Effector memory CD8-positive, alpha-beta T cell (primary cell): ENCODE data around the gene MRPS18A.
A peak's percentile ranks its signal among the peaks of the same experiment; 100 is the strongest.

Experiments used
- ATAC-seq: fragments of 150-1000 bp; cut with Tn5 transposase; replicated peaks from 2 replicates; pipeline ENCODE4 v1.10.0; 2021; ENCODE audit warnings: mild to moderate bottlenecking, moderate library complexity
- DNase-seq, 3 experiments: peaks; one replicate each; pipeline ENCODE4 v3.0.0; 2021
- H3K27ac Mint-ChIP-seq, 2 donors: one replicate each; pipeline ENCODE4 v1.8.0; 2022; ENCODE audit warnings: mild to moderate bottlenecking in 2 of 2, mixed read lengths in 2 of 2, moderate library complexity in 2 of 2
- H3K27me3 Mint-ChIP-seq, 2 donors: one replicate each; pipeline ENCODE4 v1.8.0; 2022; ENCODE audit warnings: mixed read lengths in 2 of 2
- H3K36me3 Mint-ChIP-seq: one replicate; pipeline ENCODE4 v1.8.0; 2022; ENCODE audit warnings: mild to moderate bottlenecking, moderate library complexity, mixed read lengths; ENCODE audit not compliant: insufficient read depth
- H3K4me1 Mint-ChIP-seq, 2 donors: one replicate each; pipeline ENCODE4 v1.8.0; 2022; ENCODE audit warnings: low read depth in 2 of 2, mixed read lengths in 2 of 2
- H3K4me3 Mint-ChIP-seq, 2 donors: one replicate each; pipeline ENCODE4 v1.8.0; 2022; ENCODE audit warnings: mild to moderate bottlenecking in 2 of 2, mixed read lengths in 2 of 2, moderate library complexity in 2 of 2
- H3K9me3 Mint-ChIP-seq, 2 donors: one replicate each; pipeline ENCODE4 v1.8.0; 2022; ENCODE audit warnings: mixed read lengths in 2 of 2

Gene MRPS18A

DNA sequence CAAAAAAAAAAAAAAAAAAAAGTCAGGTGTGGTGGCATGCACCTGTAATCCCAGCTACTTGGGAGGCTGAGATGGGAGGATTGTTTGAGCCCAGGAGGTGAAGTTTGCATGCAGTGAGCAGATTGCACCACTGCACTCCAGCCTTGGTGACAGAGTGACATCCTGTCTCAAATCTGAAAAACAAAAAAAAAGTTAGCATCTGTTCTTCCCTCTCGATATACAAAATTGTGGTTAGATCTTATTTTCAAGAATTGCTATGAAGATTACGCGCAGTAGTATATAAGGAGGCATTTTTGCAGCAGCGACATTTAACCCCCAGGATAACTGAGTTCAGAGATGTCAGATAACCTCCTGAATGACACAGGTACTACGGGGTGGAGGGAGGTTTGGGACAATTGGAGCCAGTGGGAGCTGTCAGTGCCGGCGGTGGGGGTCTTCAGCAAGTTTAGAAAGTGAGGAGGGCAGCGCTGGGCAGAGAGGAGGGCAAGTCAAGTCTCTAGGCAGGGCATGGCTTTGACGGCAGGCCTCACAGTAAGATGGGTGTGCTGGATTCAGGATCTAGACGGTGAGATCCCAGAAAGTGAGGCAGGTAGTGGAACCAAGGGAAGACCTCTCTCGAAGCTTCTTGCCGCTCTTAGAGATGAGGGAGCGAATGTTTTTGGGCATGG lies 26.2 kb upstream of the MRPS18A start:
- Mint-ChIP-seq H3K27ac (no peak overlapping the region), H3K27me3 (peaks cover 36 to 84% of the 10 kb centered on the region in 2 donors), H3K4me3 (no peak overlapping the region), H3K36me3 (no peaks in the 10 kb centered on the region), H3K9me3 (no peaks in the 10 kb centered on the region), H3K4me1 (peaks cover 0 to 3% of the 10 kb centered on the region in 2 donors)
- ATAC-seq (no peak), DNase-seq (no peak)

DNA sequence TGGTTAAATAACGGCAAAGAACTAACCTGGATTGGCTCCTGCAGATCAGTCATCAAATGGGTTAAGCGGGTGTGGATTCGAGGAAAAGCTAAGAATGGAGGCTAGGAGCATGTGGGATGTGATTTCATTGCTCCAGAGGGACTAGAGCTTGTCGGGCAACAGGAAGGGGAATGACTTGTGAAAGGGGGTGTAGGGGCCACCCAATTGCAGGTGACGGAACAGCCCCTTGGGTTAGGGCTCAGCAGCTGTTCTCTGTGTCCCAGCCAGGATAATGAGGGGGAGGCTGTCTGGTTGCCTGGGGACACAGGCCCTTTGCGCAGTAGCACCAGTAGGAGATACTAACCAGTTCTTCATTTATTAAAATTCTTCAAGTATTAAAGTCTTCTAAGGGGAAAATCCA lies 25.0 kb upstream of the MRPS18A start:
- DNase-seq (no peak), ATAC-seq (no peak)
- Mint-ChIP-seq H3K27ac (no peak overlapping the region), H3K36me3 (no peaks in the 10 kb centered on the region), H3K4me1 (peaks cover 0 to 3% of the 10 kb centered on the region in 2 donors), H3K27me3 (peaks cover 31 to 76% of the 10 kb centered on the region in 2 donors), H3K9me3 (no peaks in the 10 kb centered on the region), H3K4me3 (no peak overlapping the region)

DNA sequence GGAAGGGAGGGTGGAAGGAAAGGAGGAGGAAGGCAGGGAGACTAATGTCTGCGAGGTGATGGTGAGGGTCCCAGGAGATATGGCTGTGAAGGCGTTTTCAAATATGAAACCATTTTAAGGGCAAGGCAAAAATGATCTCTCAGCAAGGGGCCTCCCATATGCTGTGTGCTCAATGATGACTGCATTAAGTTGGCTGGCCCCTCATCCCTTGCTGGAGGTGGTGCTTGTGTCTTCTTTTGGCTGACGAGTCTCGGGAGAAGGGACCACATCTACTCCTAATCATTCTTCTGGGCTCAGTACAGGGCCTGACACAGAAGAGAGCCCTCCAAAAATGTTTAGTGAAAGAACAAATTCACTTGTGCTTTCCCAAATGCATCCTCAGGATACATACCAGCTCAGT lies 23.0 kb upstream of the MRPS18A start:
- Mint-ChIP-seq H3K4me1 (peaks cover 0 to 7% of the 10 kb centered on the region in 2 donors), H3K4me3 (no peak overlapping the region), H3K9me3 (no peaks in the 10 kb centered on the region), H3K27me3 (peaks cover 47 to 76% of the 10 kb centered on the region in 2 donors), H3K27ac (no peak overlapping the region), H3K36me3 (no peaks in the 10 kb centered on the region)
- DNase-seq (no peak), ATAC-seq (no peak)

DNA sequence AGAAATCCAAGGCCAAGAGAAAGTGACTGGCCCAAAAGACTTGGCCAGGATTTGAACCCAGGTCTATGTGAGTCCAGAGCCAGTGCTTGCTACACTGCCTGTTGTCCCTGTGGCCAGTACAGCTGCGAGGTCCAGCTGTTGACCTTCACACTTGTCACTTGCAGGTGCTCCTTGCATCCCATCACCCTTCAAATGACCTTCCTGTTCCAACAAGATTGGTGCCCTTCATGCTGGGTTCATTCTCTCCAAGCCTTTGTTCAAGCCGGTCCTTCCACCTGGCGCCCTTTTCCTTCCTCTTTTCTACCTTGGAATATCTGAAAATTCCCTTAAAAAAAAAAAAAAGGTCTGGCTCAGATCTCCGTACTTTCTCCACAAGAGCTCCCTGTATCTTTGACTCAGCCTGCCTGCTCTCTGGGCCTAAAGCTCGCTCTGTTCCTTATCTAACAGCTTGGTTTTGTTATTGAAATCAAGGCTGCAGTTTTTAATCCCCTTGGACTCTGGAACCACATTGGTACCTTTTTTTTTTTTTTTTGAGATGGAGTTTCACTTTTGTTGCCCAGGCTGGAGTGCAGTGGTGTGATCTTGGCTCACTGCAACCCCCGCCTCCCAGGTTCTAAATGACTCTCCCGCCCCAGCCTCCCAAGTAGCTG lies 22.2 kb upstream of the MRPS18A start:
- DNase-seq (no peak), ATAC-seq (no peak)
- no peaks in the 10 kb centered on the region for H3K36me3 Mint-ChIP-seq
- no peak overlapping the region for H3K4me3 Mint-ChIP-seq
- H3K9me3 Mint-ChIP-seq = no peaks in the 10 kb centered on the region
- H3K4me1 Mint-ChIP-seq = peaks cover 0 to 7% of the 10 kb centered on the region in 2 donors
- H3K27me3 Mint-ChIP-seq = peaks cover 51 to 81% of the 10 kb centered on the region in 2 donors
- no peak overlapping the region for H3K27ac Mint-ChIP-seq

DNA sequence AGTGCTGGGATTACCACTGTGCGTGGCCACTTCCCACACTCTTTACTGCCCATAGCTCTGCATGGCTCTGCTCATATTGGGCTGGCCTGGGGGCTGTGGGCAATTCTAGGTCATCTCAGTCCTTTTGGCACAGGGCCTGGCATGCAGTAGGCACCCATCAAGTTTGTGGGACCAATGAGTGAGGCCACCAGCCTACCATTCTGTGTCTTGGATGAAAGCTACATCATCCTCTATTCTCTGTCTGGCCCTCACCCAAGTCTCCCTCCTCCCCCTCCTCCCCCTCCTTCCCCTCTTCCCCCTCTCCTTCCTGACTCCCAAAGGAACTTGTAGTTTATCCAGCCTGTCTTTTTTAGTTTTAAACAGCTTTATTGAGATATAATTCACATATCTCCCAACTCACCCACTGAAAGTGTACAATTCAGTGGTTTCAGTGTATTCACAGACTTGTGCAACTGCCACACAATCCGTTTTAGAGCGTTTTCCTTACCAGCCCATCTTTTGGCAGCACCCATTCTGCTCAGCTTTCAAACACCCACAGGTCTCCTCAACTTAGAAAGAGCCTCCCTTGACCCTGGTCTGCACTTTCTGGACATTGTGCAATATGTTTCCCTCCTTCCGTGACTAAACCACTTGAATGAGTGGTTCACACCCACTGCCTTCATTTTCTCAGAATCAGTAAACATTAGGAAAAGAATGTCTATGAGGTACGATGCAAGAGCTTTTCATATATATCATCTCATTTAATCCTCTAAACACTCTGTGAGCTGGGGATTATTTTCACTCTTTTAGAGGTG lies 21.5 kb upstream of the MRPS18A start:
- Mint-ChIP-seq H3K4me1 (peaks cover 0 to 7% of the 10 kb centered on the region in 2 donors), H3K4me3 (no peak overlapping the region), H3K27ac (no peak overlapping the region), H3K9me3 (no peaks in the 10 kb centered on the region), H3K27me3 (peaks cover 55 to 85% of the 10 kb centered on the region in 2 donors), H3K36me3 (no peaks in the 10 kb centered on the region)
- no peak for DNase-seq
- no peak for ATAC-seq

DNA sequence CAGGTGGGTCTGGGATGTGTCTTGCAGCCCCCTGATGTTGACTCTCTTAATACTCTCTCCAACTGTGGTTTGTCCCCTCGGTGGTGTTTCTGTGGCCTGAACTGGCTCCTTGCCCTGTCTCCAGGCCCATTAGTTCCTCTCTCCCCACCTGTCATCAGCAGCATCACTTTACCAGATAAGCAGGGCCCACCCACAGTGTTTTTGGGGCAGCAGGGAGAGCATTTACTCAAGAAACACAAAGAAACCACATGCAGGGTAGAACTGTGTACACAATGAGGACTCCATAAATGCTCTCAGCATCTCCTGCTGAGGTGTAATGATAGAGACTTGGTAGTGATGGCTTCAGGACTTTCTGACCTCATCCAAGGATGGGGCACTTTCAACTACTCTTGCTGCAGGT lies 20.2 kb upstream of the MRPS18A start:
- H3K27me3 Mint-ChIP-seq = peaks cover 58 to 87% of the 10 kb centered on the region in 2 donors
- no peaks in the 10 kb centered on the region for H3K36me3 Mint-ChIP-seq
- H3K27ac Mint-ChIP-seq = no peak overlapping the region
- DNase-seq (no peak), ATAC-seq (no peak)
- H3K4me3 Mint-ChIP-seq = no peak overlapping the region
- H3K9me3 Mint-ChIP-seq = no peaks in the 10 kb centered on the region
- peaks cover 0 to 7% of the 10 kb centered on the region in 2 donors for H3K4me1 Mint-ChIP-seq

DNA sequence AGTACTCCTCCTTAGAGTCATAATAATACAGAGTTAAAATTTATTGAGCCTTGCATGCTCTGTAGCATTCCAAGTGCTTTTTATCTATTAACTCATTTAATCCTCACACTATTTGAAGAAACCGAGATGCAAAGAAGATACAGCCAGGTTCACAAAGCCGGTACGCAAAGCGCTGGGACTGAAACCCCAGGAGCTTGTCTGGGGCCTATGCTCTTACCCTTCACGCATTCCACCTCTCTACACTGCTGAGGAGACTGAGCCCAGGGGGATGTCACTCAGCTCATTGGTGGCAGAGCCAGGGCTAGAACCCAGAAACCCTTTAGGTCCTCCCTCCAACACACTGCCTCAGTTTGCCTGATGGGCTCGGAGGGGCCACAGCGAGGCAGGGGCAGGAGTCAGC lies 19.7 kb upstream of the MRPS18A start:
- Mint-ChIP-seq H3K4me1 (peaks cover 0 to 7% of the 10 kb centered on the region in 2 donors), H3K36me3 (no peaks in the 10 kb centered on the region), H3K27me3 (peaks cover 59 to 87% of the 10 kb centered on the region in 2 donors), H3K4me3 (no peak overlapping the region), H3K9me3 (no peaks in the 10 kb centered on the region), H3K27ac (no peak overlapping the region)
- ATAC-seq (no peak), DNase-seq (no peak)

DNA sequence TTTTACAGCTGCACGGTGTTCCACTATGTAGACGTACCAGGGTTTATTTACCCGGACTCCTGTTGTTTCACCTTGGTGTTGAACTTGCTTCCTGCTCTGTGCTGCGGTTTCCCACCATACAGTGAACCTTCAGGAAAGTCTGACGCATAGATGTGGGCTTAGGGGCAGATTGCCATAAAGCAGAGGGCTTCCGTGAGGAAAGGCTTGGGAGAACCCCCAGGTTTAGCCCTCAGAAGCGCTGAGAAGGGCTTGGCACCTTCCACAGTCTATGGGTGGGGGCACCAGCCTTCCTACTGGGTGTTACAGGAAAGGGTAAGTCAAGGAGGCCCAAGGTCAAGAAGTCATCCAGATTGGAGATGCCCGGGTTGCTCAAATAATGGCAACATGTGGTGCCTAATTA lies 19.2 kb upstream of the MRPS18A start:
- Mint-ChIP-seq H3K4me1 (peaks cover 0 to 7% of the 10 kb centered on the region in 2 donors), H3K4me3 (no peak overlapping the region), H3K36me3 (no peaks in the 10 kb centered on the region), H3K9me3 (no peaks in the 10 kb centered on the region), H3K27ac (no peak overlapping the region), H3K27me3 (peaks cover 56 to 87% of the 10 kb centered on the region in 2 donors)
- ATAC-seq = peak; percentile 44
- no peak for DNase-seq

DNA sequence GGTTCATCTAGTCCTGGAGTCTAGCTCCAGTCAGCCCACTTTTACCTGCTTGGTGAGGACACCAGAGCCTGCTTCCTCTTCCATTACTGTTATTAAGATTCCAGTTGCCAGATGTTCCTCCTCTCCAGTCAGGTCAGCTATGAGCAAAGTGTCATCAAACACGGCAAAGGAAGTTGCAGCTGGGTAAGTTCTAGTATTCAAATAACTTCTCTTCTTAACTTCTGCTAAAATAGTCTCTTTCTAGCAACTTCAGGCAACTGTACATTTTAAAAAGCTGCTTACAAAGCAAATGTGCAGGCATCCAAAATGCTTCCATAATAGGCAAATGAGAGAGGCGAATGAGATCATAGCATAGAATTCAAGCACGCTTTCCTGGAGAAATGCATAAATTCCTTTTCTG lies 18.4 kb upstream of the MRPS18A start:
- H3K4me3 Mint-ChIP-seq = no peak overlapping the region
- no peaks in the 10 kb centered on the region for H3K36me3 Mint-ChIP-seq
- DNase-seq (no peak), ATAC-seq (no peak)
- H3K4me1 Mint-ChIP-seq = peaks cover 0 to 7% of the 10 kb centered on the region in 2 donors
- no peak overlapping the region for H3K27ac Mint-ChIP-seq
- peaks cover 56 to 87% of the 10 kb centered on the region in 2 donors for H3K27me3 Mint-ChIP-seq
- H3K9me3 Mint-ChIP-seq = no peaks in the 10 kb centered on the region

DNA sequence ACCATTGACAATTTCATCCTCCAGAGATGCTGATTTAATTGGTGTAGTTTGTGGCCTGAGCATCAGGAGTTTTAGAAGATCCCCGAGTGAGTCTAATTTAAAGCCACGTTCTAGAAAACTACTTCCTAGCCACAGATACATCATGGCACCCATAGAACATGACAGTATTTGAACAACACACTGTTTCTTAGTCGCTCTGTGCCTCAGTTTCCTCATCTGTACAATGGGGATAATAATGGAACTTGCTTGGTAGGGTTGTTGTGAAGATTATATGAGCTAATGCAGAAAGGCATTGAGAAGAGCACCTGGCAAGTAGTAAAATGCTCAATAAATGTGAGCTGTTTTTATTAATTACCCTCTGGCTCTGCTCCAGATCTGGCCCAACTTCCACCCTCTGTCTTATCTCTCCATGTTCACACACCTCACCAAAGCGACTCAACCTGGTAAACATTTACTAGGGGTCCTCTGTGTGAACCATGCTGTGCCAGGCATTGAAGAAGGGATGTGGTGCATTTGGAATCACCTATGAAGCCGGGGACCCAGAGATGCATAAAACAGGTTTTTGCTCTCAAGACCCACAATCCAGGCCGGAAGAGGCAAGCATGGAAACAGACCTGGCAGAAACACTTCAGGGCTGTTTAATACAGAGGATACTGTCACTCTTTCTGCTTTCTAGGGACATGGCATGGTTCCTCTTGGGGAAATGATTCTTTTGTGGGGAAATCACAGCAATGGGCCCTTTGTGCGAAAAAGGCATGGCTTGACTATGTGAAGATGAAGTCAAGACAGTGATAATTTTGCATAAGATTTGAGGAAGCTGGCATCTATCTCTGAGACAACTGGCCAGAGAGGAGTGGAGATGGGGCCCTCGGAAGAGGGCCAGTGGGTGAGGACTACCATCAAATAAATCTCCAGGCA lies 16.2 kb upstream of the MRPS18A start:
- Mint-ChIP-seq H3K27ac (no peak overlapping the region), H3K27me3 (peaks cover 60 to 86% of the 10 kb centered on the region in 2 donors), H3K36me3 (no peaks in the 10 kb centered on the region), H3K9me3 (no peaks in the 10 kb centered on the region), H3K4me3 (no peak overlapping the region), H3K4me1 (peaks cover 0 to 4% of the 10 kb centered on the region in 2 donors)
- ATAC-seq (no peak), DNase-seq (no peak)

DNA sequence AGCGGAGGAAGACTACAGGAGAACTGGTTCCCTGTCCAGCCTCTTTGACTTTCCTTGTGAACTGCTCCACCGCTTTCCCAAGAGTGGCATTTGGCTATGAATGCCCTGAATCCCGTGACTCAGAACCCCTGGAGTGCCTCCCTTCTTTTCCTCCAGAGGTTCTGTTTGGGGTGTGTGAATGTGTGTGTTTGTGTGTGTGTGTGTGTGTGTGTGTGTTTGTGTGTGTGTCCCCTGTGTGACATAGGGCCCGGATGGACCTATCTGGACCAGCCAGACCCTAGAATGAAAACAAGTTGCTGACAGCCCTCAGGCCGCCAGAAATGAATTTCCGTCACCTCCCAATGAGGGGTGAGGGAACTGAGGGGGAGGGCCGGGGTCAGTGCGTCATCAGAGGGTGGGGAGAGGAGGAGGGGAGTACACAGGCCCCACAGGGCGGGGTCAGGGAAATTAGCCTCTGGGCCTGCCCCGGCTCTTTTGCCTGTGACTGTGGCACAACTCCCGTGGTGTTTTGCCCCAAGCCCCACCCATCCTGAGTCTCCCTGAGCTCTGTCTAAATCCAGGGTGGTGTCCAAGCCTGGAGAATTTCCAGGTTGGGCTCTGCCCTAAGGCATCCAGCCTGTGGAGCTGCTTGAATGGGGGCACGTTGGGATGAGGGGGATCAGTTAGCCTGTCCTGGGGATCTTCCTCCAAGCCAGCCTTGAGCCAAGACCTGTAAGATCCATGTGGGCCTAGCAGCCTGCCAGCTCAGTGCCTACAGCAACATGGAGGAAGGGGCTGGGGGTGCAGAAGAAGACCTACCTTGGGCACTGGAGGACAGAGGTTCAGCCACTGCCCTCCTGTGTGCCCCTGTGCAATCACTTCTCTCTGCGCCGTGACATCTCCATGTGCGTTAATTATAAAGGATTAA lies 15.2 kb upstream of the MRPS18A start:
- no peak overlapping the region for H3K4me3 Mint-ChIP-seq
- no peaks in the 10 kb centered on the region for H3K9me3 Mint-ChIP-seq
- H3K27me3 Mint-ChIP-seq = peaks cover 69 to 94% of the 10 kb centered on the region in 2 donors
- H3K27ac Mint-ChIP-seq = no peak overlapping the region
- peaks cover 0 to 4% of the 10 kb centered on the region in 2 donors for H3K4me1 Mint-ChIP-seq
- H3K36me3 Mint-ChIP-seq = no peaks in the 10 kb centered on the region
- DNase-seq (no peak), ATAC-seq (peak; percentile 50)

DNA sequence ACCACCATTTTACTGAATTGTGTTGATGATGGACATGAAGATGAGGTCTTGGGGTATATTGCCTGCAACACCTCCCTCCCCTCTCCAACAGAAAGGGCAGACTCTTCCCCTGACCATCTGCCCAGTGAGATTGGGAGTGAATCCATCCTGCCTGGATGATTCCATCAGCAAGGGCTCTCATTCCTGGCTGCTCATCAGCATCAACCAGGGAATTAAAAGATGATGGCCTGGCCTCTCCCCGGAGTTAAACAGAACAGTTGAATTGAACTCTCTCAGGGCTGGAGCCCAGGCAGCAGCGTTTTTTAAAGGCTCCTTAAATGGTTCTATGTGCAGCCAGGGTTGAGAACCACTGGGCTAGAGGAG lies 14.6 kb upstream of the MRPS18A start:
- ATAC-seq (no peak), DNase-seq (no peak)
- H3K36me3 Mint-ChIP-seq = no peaks in the 10 kb centered on the region
- H3K9me3 Mint-ChIP-seq = no peaks in the 10 kb centered on the region
- peaks cover 69 to 94% of the 10 kb centered on the region in 2 donors for H3K27me3 Mint-ChIP-seq
- no peak overlapping the region for H3K27ac Mint-ChIP-seq
- no peak overlapping the region for H3K4me3 Mint-ChIP-seq
- H3K4me1 Mint-ChIP-seq = peaks cover 0 to 4% of the 10 kb centered on the region in 2 donors
